Measurements from ENCODE around the gene RASGRP3.

Gene RASGRP3

GRCh38 chr2:33492399-33493134 lies 16.1 kb downstream of the RASGRP3 start:
- DNase-seq (ENCODE audit: low spot score), result no peak

DNA sequence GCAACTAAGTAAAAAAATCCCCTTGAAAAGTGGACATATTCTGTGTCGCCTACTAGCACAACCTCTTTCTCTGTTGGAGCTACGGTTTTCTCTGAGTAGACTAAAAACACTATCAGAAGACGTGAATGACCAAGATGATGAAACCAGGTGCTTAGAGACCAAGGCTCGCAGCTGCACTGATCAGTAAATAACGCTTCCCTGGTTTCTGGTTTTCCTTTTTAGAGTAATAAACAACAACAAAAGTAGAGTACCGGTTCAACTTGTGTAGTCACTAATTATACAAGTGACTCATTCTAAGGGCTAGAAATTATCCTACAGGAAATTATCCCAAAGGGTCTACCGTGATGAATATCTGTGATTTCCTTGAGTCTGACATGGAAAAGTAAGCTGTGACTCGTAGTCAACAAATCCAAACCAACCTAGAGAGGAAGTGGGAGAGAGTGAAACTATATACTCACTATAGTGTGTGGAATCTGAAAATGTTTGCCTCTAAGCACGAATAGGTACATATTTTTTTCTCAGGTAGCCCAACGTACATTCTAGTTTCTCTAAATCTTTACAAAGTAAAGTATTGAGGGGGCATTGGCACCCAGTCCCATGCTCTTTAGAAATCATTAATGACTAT lies 17.8 kb downstream of the RASGRP3 start:
- DNase-seq (ENCODE audit: low spot score), result no peak

- DNase-seq (ENCODE audit: low spot score), result no peak
These were observed 18.6 kb downstream of the RASGRP3 start for GRCh38 chr2:33494877-33495641.

DNA sequence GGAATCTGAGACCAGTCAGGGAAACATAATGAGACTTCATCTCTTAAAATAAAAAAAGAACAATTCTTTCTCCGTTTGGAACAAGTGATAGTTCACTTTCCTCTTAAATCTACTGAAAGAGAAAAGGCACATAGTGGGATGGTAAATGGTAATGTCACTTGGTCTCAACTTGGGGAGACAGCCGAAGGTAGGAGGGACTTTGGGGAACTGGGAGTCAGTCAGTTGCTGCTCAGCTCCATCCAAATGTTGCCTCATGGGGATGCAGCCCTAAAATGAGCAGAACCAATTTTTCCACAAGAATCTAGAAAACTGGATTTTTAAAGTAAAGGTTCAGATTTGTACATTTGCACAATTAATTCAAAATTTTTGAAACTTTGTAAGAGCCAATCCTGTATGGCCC lies 19.2 kb downstream of the RASGRP3 start:
- DNase-seq (ENCODE audit: low spot score), result no peak

DNA sequence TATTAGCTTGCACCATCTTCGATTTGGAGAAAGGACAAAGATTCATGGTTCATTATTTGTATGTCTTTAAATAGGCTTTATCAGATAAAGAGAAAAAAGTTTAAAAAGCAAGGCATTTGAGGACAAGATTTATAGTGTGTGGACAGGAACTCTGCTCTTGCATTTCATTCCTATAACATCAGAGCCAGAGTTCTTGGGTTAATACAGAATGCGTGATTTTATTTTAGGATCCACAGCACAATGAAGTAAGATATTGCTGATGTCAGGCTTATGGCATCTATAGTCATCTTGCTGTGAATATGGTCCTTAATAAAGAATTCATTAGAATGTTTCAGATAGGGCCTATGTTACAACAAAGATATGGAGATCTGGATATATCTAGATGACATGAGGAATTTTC lies 19.7 kb downstream of the RASGRP3 start:
- DNase-seq (ENCODE audit: low spot score), result no peak

GRCh38 chr2:33496726-33497125 lies 20.3 kb downstream of the RASGRP3 start:
- no peak for DNase-seq (ENCODE audit: low spot score)

DNA sequence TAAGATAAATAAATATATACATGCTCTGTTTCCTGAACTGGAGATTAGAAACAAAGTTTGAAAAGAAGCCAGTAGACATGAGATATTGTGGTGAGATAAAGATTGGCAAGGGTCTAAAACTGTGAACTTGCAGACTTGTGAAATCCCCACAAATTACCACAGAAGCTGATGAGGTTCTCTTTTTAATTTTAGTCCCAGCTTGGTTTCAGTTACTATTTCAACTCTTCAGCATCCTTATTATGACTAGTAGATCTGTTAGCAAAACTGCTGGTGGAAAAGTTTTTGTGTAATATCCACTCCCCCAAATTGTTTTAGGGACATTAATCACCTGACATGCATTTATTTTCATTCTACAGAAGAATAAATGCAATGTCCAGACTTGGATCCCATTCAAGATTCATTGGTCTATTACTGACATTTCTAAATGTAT lies 20.8 kb downstream of the RASGRP3 start:
- DNase-seq (ENCODE audit: low spot score), result no peak

DNA sequence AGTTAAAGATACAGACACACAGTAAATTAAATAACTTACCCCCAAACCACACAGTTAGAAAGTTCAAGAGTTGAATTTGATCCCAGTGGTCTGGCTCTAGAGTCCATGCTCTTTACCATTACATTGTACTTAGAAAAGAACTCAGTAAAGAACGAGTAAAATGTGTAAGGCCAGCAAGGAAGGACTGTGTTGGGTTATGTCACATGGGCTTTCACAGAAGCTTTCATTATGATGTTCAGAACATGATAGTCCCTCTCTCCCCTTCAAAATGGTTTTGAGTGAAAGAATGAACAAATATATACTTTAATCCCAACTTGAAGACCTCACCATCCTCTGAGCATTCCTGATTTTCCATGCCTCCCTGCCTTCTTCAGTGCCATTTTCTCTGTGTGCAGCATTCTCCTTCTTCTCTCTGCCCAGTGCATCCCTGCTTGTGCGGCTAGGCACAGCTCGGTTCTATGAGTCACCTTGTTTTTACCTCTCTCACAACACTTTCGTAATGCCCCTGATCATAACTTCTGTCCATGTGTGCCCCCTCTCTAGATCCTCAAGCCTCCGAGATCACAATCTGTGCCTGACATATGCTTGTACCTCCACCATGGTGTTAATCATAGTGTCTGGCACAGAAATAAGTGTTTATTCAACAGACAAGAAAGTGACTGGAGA lies 22.0 kb downstream of the RASGRP3 start:
- no peak for DNase-seq (ENCODE audit: low spot score)

DNA sequence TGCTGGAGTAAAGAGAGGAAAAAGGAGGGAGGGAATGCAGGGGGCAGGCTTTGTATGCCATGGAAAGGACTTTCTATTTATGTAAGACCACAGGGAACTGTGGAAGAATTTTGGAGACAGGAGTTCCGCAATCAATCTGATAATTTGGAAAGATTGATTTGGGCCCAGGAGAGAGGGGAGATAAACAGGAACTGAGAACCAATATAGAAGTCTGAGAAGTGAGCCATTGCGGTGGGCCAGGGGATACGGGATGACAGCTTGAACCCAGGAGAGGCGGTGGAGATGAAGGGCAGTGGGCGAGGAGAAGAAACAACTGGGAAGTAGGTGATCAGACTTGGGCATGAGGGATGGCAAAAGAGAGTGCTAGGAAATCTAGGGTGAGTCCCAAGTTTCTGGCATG lies 23.7 kb downstream of the RASGRP3 start:
- no peak for DNase-seq (ENCODE audit: low spot score)

DNA sequence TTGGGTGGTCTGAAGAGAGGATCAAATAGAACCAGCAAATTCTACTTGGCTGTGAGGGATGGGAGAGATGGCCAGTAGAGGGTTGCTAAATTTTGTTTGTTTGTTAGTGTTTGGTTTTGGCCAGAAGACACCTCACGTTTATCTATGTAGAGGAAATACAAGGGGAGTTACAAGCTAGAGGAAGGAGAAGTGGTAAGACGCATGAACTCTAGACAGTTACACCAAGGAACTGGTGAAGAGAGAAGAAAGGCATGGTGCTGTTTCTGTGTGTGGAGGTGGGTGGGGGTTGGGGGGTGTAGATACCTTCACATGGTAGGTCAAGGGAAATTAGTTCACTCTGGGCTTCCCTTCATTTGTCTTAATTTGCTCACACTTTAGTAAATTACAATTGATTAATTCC lies 25.6 kb downstream of the RASGRP3 start:
- no peak for DNase-seq (ENCODE audit: low spot score)

DNA sequence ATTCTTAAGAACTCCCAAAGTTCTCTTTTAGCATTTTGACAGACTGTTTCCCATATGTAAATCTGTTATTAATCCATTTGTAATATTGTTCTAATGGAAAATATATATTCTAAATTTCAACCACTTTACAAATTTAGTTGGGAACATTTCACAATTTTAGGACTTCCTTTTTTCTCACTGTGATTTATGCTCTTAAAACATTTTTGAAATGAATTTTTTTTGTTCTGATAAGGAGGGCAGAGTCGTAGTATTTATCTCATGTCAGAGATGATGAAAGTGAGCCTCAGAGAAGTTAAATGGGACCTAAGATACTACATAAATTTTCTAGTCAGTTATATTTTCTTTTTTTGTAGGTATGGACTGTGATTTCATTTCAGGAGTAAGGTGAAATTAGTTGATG lies 26.6 kb downstream of the RASGRP3 start:
- DNase-seq (ENCODE audit: low spot score), result no peak

GRCh38 chr2:33505966-33506365 lies 29.5 kb downstream of the RASGRP3 start:
- peak; percentile 98 for DNase-seq (ENCODE audit: low spot score)

- DNase-seq (ENCODE audit: low spot score), result no peak
These were observed 33.6 kb downstream of the RASGRP3 start for GRCh38 chr2:33509908-33510585.

- DNase-seq (ENCODE audit: low spot score), result no peak
These were observed 34.1 kb downstream of the RASGRP3 start for GRCh38 chr2:33510586-33510968.

- no peak for DNase-seq (ENCODE audit: low spot score)
These were observed 34.7 kb downstream of the RASGRP3 start for GRCh38 chr2:33511141-33511540.

GRCh38 chr2:33512112-33512511 lies 35.7 kb downstream of the RASGRP3 start:
- DNase-seq (ENCODE audit: low spot score), result no peak

GRCh38 chr2:33513480-33513879 lies 37.0 kb downstream of the RASGRP3 start:
- no peak for DNase-seq (ENCODE audit: low spot score)

DNA sequence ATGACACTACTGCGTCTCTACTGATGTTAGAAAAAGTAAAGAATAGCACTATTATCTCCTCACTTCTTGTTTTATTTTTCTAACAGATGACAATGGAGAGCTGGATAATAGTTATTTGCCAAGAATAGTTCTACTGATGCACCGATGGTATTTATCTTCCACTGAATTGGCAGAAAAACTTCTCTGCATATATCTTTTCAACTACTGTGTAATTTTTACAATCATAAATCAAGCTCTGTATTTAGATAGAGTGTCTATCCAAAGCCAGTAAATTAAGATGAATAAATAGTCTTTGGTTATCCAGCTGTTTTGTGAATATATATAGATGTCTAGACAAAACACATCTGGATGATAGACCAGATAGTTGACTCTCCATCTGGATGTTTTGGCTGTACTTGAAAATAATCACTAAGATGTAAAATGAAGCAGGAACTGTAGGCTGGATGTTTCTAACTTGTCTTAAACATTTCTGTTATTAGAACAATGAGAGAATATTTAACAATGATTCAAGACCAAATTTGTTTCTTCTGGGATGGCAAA lies 40.1 kb downstream of the RASGRP3 start:
- no peak for DNase-seq (ENCODE audit: low spot score)

- DNase-seq (ENCODE audit: low spot score), result no peak
These were observed 41.8 kb downstream of the RASGRP3 start for GRCh38 chr2:33518200-33518599.

DNA sequence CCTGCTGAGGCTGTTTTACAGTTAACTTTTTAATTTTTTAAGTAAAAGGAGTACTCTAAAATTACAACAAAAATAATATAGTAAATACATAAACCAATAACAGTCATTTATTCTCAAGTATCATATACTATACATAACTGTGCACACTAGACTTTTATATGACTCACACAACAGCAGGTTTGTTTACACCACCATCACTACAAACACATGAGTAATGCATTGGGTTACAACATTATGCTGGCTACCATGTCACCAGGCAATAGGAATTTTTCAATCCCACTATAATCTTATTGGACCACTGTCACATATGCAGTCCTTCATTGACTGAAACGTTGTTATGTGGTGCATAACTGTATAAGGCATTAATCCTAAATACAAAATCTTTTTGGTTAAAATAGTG lies 42.5 kb downstream of the RASGRP3 start:
- DNase-seq (ENCODE audit: low spot score), result no peak

DNA sequence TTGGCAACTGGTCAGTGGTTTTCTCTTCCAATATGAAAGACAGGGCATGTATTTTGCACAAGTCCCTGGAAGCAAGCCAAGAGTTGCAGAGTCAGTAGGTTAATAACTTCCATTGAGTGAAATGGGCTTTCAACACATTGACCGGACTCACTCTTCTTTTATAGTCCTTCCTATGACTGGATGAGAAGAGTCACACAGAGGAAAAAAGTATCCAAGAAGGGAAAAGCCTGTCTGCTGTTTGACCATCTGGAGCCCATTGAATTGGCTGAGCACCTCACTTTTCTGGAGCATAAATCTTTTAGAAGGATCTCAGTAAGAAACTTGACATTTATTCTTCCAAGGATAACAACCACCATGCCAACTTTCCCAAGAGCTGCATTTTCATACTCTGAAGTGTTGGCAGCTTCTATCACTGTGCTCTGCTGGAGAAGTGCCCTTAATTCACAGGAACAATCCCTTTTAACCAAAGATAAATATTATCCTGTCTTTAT lies 45.4 kb downstream of the RASGRP3 start:
- DNase-seq (ENCODE audit: low spot score), result peak; percentile 45

DNA sequence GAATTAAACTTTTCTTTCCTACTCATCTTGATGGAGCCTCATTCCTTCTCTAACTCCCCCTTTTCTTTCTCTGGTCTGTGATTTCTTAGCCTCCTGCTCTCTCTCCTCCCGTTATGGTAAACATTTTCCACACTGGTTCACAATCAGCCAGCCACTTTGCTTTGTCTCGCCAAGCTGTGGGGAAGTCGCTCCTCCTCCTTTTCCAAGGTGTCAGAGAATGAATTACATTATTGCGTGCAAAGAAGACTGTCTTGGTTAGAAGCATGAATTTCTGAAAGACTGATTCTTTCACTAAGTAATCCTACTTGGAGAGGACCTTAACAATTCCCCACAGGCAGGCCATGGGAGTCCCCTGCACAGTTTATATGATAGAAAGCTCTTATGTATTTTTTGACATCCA lies 46.1 kb downstream of the RASGRP3 start:
- no peak for DNase-seq (ENCODE audit: low spot score)

Measured in globus pallidus (tissue), 1 donor.